HepG2 (cell line): ENCODE results near the gene ASB4. TPM values are rescaled to one million over a fixed set of nuclear protein-coding genes. Genes with fewer than 3 reads are reported as not detected.

Experiments
- ATAC-seq: fragments of 200-7000 bp; cut with Tn5 transposase; 3 replicates; pipeline ENCODE4 v1.9.1; 2020; ENCODE audit warnings: mild to moderate bottlenecking, moderate library complexity
- BruUV-seq: library from RNA; stranded (reverse); fragments of 400-500 nt; replicated peaks from 2 replicates; lab custom pipeline; 2021; lab: Mats Ljungman, UMichigan
- CTCF ChIA-PET: fragments of 300-600 bp; formaldehyde crosslinking; extraction: SDS; loops from one replicate; lab custom pipeline; 2021; ENCODE audit warnings: low total read pairs, inconsistent platforms, low intra/inter-chr PET ratio; lab: Yijun Ruan, JAX
- POLR2A ChIA-PET: fragments of 350-600 bp; sonication (Branson Sonifier 250); formaldehyde crosslinking; loops from one replicate; lab custom pipeline; 2020; ENCODE audit warnings: antibody characterized with exemption, inconsistent platforms; lab: Yijun Ruan, JAX
- DNase-seq: peaks from one replicate; pipeline ENCODE4 v3.0.0-alpha.2; 2015; ENCODE audit warnings: low spot score
- FAIRE-seq: peaks from 3 replicates; lab custom pipeline; 2011; peaks lifted over from hg19 to GRCh38; lab: Jason Lieb, UNC
- H2AFZ ChIP-seq: one replicate; pipeline ENCODE4 v1.6.1; 2011; ENCODE audit warnings: low read length, inconsistent platforms
- H3K27ac ChIP-seq: fragments of 300-600 bp; 3 replicates; pipeline ENCODE4 v1.8.0; 2011; ENCODE audit warnings: mixed run types, mild to moderate bottlenecking, mixed read lengths, low read length, inconsistent platforms; ENCODE audit not compliant: insufficient read depth; ENCODE audit errors: extremely low read length
- H3K27me3 ChIP-seq, 2 experiments: fragments of 200-600 bp in 1 of 2; 2 replicates in 1 of 2; 3 replicates in 1 of 2; pipeline versions ENCODE4 v1.6.0 to v1.8.0; 2011; ENCODE audit warnings: low read length in 2 of 2, mild to moderate bottlenecking in 2 of 2, moderate library complexity in 2 of 2, inconsistent platforms in 1 of 2; ENCODE audit not compliant: insufficient read depth in 2 of 2, control insufficient read depth in 1 of 2
- H3K36me3 ChIP-seq, 2 experiments: fragments of 200-600 bp in 1 of 2; replicated peaks in 1 of 2; 2 replicates in 1 of 2; 3 replicates in 1 of 2; pipeline versions ENCODE4 v1.5.1 to v1.8.0; 2011; ENCODE audit warnings: low read length in 2 of 2, inconsistent platforms in 1 of 2; ENCODE audit not compliant: insufficient read depth in 2 of 2, control insufficient read depth in 1 of 2
- H3K4me1 ChIP-seq: 2 replicates; pipeline ENCODE4 v1.5.1; 2012; ENCODE audit warnings: low read length, inconsistent platforms; ENCODE audit not compliant: insufficient read depth
- H3K4me2 ChIP-seq: 2 replicates; pipeline ENCODE4 v1.6.0; 2011; ENCODE audit warnings: low read depth, low read length, inconsistent platforms
- H3K4me3 ChIP-seq, 3 experiments: fragments of 200-600 bp in 1 of 3; sonication (generic), shearing (Covaris generic) in 1 of 3; replicated peaks in 1 of 3; 2 replicates each; pipeline ENCODE4 v1.5.1; 2011 to 2016; ENCODE audit warnings: low read length in 3 of 3, inconsistent platforms in 2 of 3, low read depth in 2 of 3, mild to moderate bottlenecking in 2 of 3, control low read depth in 1 of 3, mixed read lengths in 1 of 3; ENCODE audit not compliant: insufficient read depth in 1 of 3
- H3K79me2 ChIP-seq: one replicate; pipeline ENCODE4 v1.6.1; 2011; ENCODE audit warnings: low read length, inconsistent platforms; ENCODE audit not compliant: insufficient read depth
- H3K9ac ChIP-seq: 2 replicates; pipeline ENCODE4 v1.6.0; 2011; ENCODE audit warnings: mild to moderate bottlenecking, low read depth, low read length, inconsistent platforms; ENCODE audit not compliant: insufficient read depth
- H3K9me3 ChIP-seq: 2 replicates; pipeline ENCODE4 v1.5.1; 2012; ENCODE audit warnings: mild to moderate bottlenecking, low read length
- H4K20me1 ChIP-seq: 2 replicates; pipeline ENCODE4 v1.6.0; 2011; ENCODE audit warnings: inconsistent platforms, mild to moderate bottlenecking, low read length, moderate library complexity; ENCODE audit not compliant: insufficient read depth
- IKZF4 ChIP-seq: sonication (generic); formaldehyde crosslinking; IDR thresholded peaks from 2 replicates; pipeline ENCODE4 v1.5.1; 2020; ENCODE audit warnings: borderline replicate concordance, mild to moderate bottlenecking, low read depth, missing genetic modification reagents; ENCODE audit errors: not compliant biosample characterization
- JUNB ChIP-seq: sonication (generic); formaldehyde crosslinking; IDR thresholded peaks from 2 replicates; pipeline ENCODE4 v1.8.0; 2022; ENCODE audit warnings: missing genetic modification reagents, mild to moderate bottlenecking, borderline replicate concordance
- JUND ChIP-seq: sonication (generic); formaldehyde crosslinking; IDR thresholded peaks from 2 replicates; pipeline ENCODE4 v1.8.0; 2022; ENCODE audit warnings: mild to moderate bottlenecking, missing genetic modification reagents
- KDM4B ChIP-seq: sonication (generic); formaldehyde crosslinking; IDR thresholded peaks from 2 replicates; pipeline ENCODE4 v1.4.0; 2020; ENCODE audit warnings: missing genetic modification reagents
- NFIC ChIP-seq: IDR thresholded peaks from 2 replicates; pipeline ENCODE4 v1.6.1; 2012; ENCODE audit warnings: mild to moderate bottlenecking, low read length, inconsistent platforms
- SMARCE1 ChIP-seq: fragments of 450-650 bp; IDR thresholded peaks from 2 replicates; pipeline ENCODE4 v1.6.1; 2017; ENCODE audit warnings: borderline replicate concordance
- ZBTB38 ChIP-seq: sonication (generic); formaldehyde crosslinking; IDR thresholded peaks from 2 replicates; pipeline ENCODE4 v1.5.1; 2020; ENCODE audit warnings: mild to moderate bottlenecking, missing genetic modification reagents
- ZFP36 ChIP-seq: fragments of 150-350 bp; IDR thresholded peaks from 2 replicates; pipeline ENCODE4 v1.6.1; 2018; ENCODE audit warnings: borderline replicate concordance, low read length, low read depth; ENCODE audit not compliant: partially characterized antibody
- ZKSCAN5 ChIP-seq: sonication (generic); formaldehyde crosslinking; IDR thresholded peaks from 2 replicates; pipeline ENCODE4 v1.5.1; 2020; ENCODE audit warnings: mild to moderate bottlenecking, missing genetic modification reagents
- ZNF562 ChIP-seq: sonication (generic); formaldehyde crosslinking; IDR thresholded peaks from 2 replicates; pipeline ENCODE4 v1.8.0; 2022; ENCODE audit warnings: missing genetic modification reagents, borderline replicate concordance
- ZNF605 ChIP-seq: sonication (generic); formaldehyde crosslinking; IDR thresholded peaks from 2 replicates; pipeline ENCODE4 v1.8.0; 2022; ENCODE audit warnings: mild to moderate bottlenecking, missing genetic modification reagents
- WGBS: methylation state at CpG from one replicate; pipeline ENCODE4 v1.1.6; 2017; ENCODE audit warnings: low lambda C conversion rate; 5-methylcytosine and 5-hydroxymethylcytosine counted together
- in situ Hi-C: cut with HindIII; loops from 2 replicates; pipeline ENCODE4 v1.10.0; 2017; ENCODE audit warnings: low pct_unique_long_range_greater_than_20kb; ENCODE audit not compliant: extremely low pct_ligation_motif_present
- intact Hi-C: fragments of 100-400 bp; cut with micrococcal nuclease; formaldehyde crosslinking; loops from one replicate; pipeline ENCODE4 v1.10.0; 2022; ENCODE audit not compliant: unreplicated experiment
- polyA plus RNA-seq, 8 experiments: library from polyadenylated mRNA; depleted of rRNA in 3 of 8; stranded (reverse) in 7 of 8; unstranded in 1 of 8; fragments of >200 nt; fragmentation: Illumina TruSeq in 4 of 8; extraction: Trizol in 4 of 8; gene quantifications; 2 replicates each; pipeline versions ENCODE4 v1.2.1 to v1.2.3, GENCODE V29; 2011 to 2016; ENCODE audit warnings: low read depth in 4 of 8, missing spikeins in 1 of 8, mixed read lengths in 1 of 8; ENCODE audit not compliant: insufficient read depth in 1 of 8
- total RNA-seq, 5 experiments: library from RNA; depleted of rRNA; stranded (reverse); fragments of >200 nt; fragmentation: Illumina TruSeq; extraction: Trizol; gene quantifications; 2 replicates each; pipeline ENCODE4 v1.2.3, GENCODE V29; 2016; ENCODE audit warnings: low read depth in 1 of 5
- TF ChIP-seq, protein P1 (sequence below), 2 experiments: sonication (generic) in 1 of 2; formaldehyde crosslinking in 1 of 2; IDR thresholded peaks; 2 replicates each; pipeline versions ENCODE4 v1.4.0 to v1.6.1; 2016 to 2020; ENCODE audit warnings: borderline replicate concordance in 1 of 2, low read depth in 1 of 2, mild to moderate bottlenecking in 1 of 2, missing genetic modification reagents in 1 of 2
- TF ChIP-seq, protein P2 (sequence below): sonication (generic); formaldehyde crosslinking; IDR thresholded peaks from 2 replicates; pipeline ENCODE4 v1.8.1; 2023; ENCODE audit warnings: mild to moderate bottlenecking, missing genetic modification reagents, borderline replicate concordance
- TF ChIP-seq, protein P3 (sequence below): sonication (generic); formaldehyde crosslinking; IDR thresholded peaks from 2 replicates; pipeline ENCODE4 v1.5.0; 2020; ENCODE audit warnings: mild to moderate bottlenecking, low read depth, missing genetic modification reagents, borderline replicate concordance
- TF ChIP-seq, protein P4 (sequence below): sonication (generic); formaldehyde crosslinking; IDR thresholded peaks from 2 replicates; pipeline ENCODE4 v1.4.0; 2020; ENCODE audit warnings: missing genetic modification reagents

ASB4 gene
- total and polyA plus RNA-seq, 2 of the 13 experiments (the other 11 are each of a cell fraction or from before 2014, with no cell fraction given) = 1.1 to 4.0 TPM

DNA sequence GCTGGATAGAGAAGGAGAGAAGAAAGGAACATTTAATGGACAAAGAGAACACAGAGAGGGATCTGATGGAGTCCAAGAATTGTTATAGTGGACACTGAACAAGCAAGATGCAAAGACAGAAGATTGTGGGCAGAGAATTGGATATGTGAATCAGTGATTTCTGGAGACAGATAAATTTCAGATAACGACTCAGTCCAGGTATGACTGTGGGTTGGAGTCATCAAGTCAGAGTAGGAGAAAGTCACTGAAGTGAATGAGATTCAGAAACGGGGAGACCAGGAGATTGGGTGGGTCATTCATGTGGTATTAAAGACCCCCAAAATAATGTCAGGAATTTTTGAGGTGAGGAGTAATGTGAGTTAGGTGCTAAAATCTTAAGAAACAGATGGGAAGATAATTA, 23.0 kb downstream of the ASB4 start:
- no TSS peak for BruUV-seq
- WGBS = 58% methylated on average over 2 of the region's 2 CpGs
- Histone ChIP-seq H4K20me1 (no peaks in the 10 kb centered on the region), H2AFZ (no peak overlapping the region), H3K4me1 (peaks cover 5% of the 10 kb centered on the region; the same call in 1 of the 2 replicates), H3K27ac (no peak overlapping the region), H3K9me3 (no peaks in the 10 kb centered on the region), H3K4me3 (no peak overlapping the region), H3K4me2 (no peak overlapping the region), H3K9ac (no peak overlapping the region), H3K27me3 (no peaks in the 10 kb centered on the region), H3K79me2 (no peaks in the 10 kb centered on the region), H3K36me3 (no peaks in the 10 kb centered on the region)
- in situ Hi-C loops = no loop called here
- POLR2A ChIA-PET = no interaction called here
- no peak for ATAC-seq
- FAIRE-seq = no peak
- intact Hi-C loops = no loop called here
- CTCF ChIA-PET = no interaction called here
- DNase-seq = no peak
- TF ChIP-seq KDM4B = no peak
- TF ChIP-seq ZKSCAN5 (CRISPR knock-in tag) = no peak
- no peak for TF ChIP-seq ZNF562 (CRISPR knock-in tag)
- TF ChIP-seq ZNF605 (CRISPR knock-in tag) = no peak
- TF ChIP-seq NFIC = no peak
- TF ChIP-seq, protein P1, sequence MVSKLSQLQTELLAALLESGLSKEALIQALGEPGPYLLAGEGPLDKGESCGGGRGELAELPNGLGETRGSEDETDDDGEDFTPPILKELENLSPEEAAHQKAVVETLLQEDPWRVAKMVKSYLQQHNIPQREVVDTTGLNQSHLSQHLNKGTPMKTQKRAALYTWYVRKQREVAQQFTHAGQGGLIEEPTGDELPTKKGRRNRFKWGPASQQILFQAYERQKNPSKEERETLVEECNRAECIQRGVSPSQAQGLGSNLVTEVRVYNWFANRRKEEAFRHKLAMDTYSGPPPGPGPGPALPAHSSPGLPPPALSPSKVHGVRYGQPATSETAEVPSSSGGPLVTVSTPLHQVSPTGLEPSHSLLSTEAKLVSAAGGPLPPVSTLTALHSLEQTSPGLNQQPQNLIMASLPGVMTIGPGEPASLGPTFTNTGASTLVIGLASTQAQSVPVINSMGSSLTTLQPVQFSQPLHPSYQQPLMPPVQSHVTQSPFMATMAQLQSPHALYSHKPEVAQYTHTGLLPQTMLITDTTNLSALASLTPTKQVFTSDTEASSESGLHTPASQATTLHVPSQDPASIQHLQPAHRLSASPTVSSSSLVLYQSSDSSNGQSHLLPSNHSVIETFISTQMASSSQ (IDR thresholded peaks at IDR 0.05; ENCODE audit: low read depth) = no peak
- TF ChIP-seq, protein P1 (CRISPR knock-in tag; IDR thresholded peaks at IDR 0.05; ENCODE audit: borderline replicate concordance) = no peak
- TF ChIP-seq SMARCE1 = no peak
- TF ChIP-seq, protein P2, sequence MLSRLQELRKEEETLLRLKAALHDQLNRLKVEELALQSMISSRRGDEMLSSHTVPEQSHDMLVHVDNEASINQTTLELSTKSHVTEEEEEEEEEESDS (CRISPR knock-in tag) = no peak
- TF ChIP-seq, protein P3, sequence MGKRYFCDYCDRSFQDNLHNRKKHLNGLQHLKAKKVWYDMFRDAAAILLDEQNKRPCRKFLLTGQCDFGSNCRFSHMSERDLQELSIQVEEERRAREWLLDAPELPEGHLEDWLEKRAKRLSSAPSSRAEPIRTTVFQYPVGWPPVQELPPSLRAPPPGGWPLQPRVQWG = no peak
- TF ChIP-seq, protein P4, sequence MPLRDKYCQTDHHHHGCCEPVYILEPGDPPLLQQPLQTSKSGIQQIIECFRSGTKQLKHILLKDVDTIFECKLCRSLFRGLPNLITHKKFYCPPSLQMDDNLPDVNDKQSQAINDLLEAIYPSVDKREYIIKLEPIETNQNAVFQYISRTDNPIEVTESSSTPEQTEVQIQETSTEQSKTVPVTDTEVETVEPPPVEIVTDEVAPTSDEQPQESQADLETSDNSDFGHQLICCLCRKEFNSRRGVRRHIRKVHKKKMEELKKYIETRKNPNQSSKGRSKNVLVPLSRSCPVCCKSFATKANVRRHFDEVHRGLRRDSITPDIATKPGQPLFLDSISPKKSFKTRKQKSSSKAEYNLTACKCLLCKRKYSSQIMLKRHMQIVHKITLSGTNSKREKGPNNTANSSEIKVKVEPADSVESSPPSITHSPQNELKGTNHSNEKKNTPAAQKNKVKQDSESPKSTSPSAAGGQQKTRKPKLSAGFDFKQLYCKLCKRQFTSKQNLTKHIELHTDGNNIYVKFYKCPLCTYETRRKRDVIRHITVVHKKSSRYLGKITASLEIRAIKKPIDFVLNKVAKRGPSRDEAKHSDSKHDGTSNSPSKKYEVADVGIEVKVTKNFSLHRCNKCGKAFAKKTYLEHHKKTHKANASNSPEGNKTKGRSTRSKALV (CRISPR knock-in tag) = no peak
- TF ChIP-seq IKZF4 (CRISPR knock-in tag) = no peak
- no peak for TF ChIP-seq ZBTB38 (CRISPR knock-in tag)
- no peak for TF ChIP-seq JUND (CRISPR knock-in tag)
- no peak for TF ChIP-seq JUNB (CRISPR knock-in tag)
- no peak for TF ChIP-seq ZFP36
